ENCODE results near the gene B4GALT7. TPM values are rescaled to one million over a fixed set of nuclear protein-coding genes. Genes with fewer than 3 reads are reported as not detected.
"Not testable (repeated sequence)": the region's sequence is repeated elsewhere in the genome, so short reads cannot be mapped to it uniquely, and the experiment has no call there.

B4GALT7 gene
- total RNA-seq, 2 experiments from 2014 or later, result 19.5 to 22.1 TPM

DNA sequence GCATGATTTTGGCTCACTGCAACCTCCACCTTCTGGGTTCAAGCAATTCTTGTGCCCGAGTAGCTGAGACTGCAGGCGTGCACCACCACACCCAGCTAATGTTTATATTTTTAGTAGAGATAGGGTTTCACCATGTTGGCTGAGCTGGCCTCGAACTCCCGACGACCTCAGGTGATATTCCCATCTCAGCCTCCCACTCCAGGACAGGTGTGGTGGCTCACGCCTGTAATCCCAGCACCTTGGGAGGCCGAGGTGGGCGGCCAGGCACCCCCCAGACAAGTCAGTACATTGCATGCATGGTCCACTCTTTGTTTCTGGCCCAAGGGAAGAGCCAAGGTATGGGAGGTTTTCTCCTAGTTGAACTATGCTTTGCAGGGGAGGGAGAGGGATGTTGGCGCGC, 24.2 kb downstream of the B4GALT7 start:
- POLR2A ChIA-PET, H3K4me1 Mint-ChIP-seq, H3K27ac Mint-ChIP-seq, DNase-seq, H3K9me3 Mint-ChIP-seq, H3K4me3 Mint-ChIP-seq, H3K27me3 Mint-ChIP-seq, CTCF ChIA-PET: not testable (repeated sequence)
- H3K36me3 Mint-ChIP-seq (ENCODE audit: low read depth), result peaks cover 57% of the 10 kb centered on the region

DNA sequence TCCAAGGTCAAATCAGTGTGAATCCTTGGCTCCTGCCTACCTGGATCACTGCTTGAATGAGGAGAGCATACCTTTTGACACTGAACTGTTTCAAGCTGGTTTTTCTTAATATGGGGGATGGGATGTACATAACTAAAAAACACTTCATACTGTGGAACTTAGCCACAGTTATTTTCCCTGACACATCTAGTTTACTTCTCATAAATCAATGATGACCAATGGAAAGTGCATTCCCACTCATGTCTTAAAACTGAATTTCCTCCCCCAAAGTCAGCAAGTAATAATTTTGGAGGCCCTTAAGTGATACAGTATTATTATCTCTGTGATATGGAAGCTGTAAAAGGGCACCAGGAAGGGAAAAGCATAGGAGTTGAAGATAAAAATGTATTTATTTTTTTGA, 30.3 kb downstream of the B4GALT7 start:
- H3K27ac Mint-ChIP-seq, POLR2A ChIA-PET, H3K27me3 Mint-ChIP-seq, CTCF ChIA-PET, H3K4me3 Mint-ChIP-seq, DNase-seq, H3K9me3 Mint-ChIP-seq, H3K4me1 Mint-ChIP-seq: not testable (repeated sequence)
- H3K36me3 Mint-ChIP-seq (ENCODE audit: low read depth), result peaks cover 15% of the 10 kb centered on the region

DNA sequence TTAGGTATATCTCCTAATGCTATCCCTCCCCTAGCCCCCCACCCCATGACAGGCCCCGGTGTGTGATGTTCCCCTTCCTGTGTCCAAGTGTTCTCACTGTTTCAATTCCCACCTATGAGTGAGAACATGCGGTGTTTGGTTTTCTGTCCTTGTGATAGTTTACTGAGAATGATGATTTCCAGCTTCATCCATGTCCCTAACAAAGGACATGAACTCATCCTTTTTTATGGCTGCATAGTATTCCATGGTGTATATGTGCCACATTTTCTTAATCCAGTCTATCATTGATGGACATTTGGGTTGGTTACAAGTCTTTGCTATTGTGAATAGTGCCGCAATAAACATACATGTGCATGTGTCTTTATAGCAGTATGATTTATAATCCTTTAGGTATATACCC, 35.0 kb downstream of the B4GALT7 start:
- H3K27ac Mint-ChIP-seq; H3K4me3 Mint-ChIP-seq; H3K27me3 Mint-ChIP-seq; CTCF ChIA-PET; POLR2A ChIA-PET; H3K36me3 Mint-ChIP-seq (ENCODE audit: low read depth); H3K4me1 Mint-ChIP-seq; DNase-seq: not testable (repeated sequence)
- peaks cover 11% of the 10 kb centered on the region for H3K9me3 Mint-ChIP-seq

DNA sequence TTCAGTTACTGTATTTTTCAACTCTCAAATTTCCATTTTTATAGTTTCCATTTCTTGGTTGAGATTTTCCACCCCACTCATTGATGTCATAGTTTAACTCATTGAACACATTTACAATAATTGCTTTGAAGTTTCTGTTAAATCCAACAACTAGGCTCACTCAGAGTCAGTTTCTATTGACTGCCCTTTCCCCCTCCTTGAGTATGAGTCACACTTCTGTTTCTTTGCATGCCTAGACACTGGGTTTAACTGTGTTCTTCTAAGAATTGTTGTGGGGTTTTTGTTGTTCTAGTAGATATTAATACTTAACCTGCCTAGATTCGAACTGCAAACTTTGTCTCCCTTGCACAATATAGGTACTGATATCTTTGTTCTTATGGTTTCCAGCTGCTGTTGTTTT, 45.5 kb downstream of the B4GALT7 start:
- H3K27me3 Mint-ChIP-seq, POLR2A ChIA-PET, H3K9me3 Mint-ChIP-seq, DNase-seq, H3K4me1 Mint-ChIP-seq, CTCF ChIA-PET, H3K4me3 Mint-ChIP-seq, H3K27ac Mint-ChIP-seq: not testable (repeated sequence)
- H3K36me3 Mint-ChIP-seq (ENCODE audit: low read depth), result peaks cover 29% of the 10 kb centered on the region

DNA sequence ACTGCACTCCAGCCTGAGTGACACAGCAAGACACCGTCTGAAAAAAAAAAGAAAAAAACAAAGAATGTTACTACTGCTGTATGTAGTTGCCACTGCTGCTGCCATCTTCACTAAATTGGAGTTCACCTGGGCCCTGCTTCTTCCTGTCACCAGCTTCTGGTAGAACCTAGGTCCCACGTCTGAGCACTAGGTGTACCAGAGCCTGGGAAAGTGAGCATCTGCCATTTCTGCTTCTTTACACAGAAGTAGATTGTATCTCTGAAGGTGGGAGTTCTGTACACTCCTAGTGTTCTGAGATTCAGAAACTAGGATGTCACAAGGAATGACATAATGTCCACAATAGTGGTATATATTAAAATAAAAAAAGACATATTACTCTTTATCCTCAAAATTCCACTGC, 51.3 kb downstream of the B4GALT7 start:
- DNase-seq, H3K4me1 Mint-ChIP-seq, H3K27me3 Mint-ChIP-seq, H3K27ac Mint-ChIP-seq, H3K9me3 Mint-ChIP-seq, CTCF ChIA-PET, H3K4me3 Mint-ChIP-seq, POLR2A ChIA-PET: not testable (repeated sequence)
- peaks cover 27% of the 10 kb centered on the region for H3K36me3 Mint-ChIP-seq (ENCODE audit: low read depth)

DNA sequence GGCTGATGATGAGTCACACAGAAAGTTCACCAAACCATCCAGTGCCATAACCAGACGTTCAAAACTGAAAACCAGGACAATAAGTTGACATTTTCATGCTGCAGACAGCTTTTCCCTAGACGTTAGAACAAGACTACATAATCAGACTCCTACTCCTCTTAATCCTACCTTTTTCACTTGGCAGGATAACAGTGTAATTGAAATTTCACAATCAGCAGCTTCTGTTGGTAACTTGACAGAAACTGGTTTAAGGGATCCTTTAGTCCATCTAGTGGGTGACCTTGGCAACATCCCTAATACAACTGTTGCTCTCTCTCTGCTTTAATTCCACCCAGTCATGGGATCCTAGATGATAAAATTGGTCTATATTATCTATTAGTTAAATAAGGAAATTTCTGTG, 57.9 kb downstream of the B4GALT7 start:
- POLR2A ChIA-PET; CTCF ChIA-PET; H3K27ac Mint-ChIP-seq; H3K4me3 Mint-ChIP-seq; H3K9me3 Mint-ChIP-seq; DNase-seq; H3K27me3 Mint-ChIP-seq; H3K36me3 Mint-ChIP-seq (ENCODE audit: low read depth); H3K4me1 Mint-ChIP-seq: not testable (repeated sequence)

DNA sequence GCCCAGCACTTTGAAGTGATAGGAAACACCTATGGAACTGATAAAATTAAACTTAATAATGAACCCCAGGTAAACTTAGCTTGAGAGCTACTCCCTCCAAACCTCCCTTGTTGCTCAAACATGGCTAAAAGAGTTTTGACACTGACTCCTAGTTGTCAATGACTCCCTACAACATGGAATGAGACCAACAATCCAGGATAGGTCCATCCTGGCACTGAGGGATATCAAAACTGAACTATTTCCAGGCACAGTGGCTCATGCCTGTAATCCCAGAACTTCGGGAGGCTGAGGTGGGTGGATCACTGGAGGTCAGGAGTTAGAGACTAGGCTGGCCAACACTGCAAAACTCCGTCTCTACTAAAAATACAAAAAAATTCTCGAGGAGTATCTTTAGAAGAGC, 58.6 kb downstream of the B4GALT7 start:
- H3K27me3 Mint-ChIP-seq; DNase-seq; H3K4me1 Mint-ChIP-seq; CTCF ChIA-PET; H3K4me3 Mint-ChIP-seq; POLR2A ChIA-PET; H3K27ac Mint-ChIP-seq; H3K9me3 Mint-ChIP-seq; H3K36me3 Mint-ChIP-seq (ENCODE audit: low read depth): not testable (repeated sequence)

Other genes with a start within 250 kb of the B4GALT7 start
- 100 to 1,000 TPM; 145 to 149 TPM for gene LMAN2, start 248.5 kb upstream of the B4GALT7 start, total RNA-seq
- gene RGS14, start 242.2 kb upstream of the B4GALT7 start, total RNA-seq, result 100 to 1,000 TPM; 103 to 107 TPM
- 1 to 10 TPM; 1.4 to 1.5 TPM for gene SLC34A1, start 215.7 kb upstream of the B4GALT7 start, total RNA-seq
- not detected for gene PFN3, start 199.5 kb upstream of the B4GALT7 start, total RNA-seq
- gene F12, start 190.6 kb upstream of the B4GALT7 start, total RNA-seq, result 1 to 10 TPM; 1.5 to 1.6 TPM
- gene GRK6, start 173.5 kb upstream of the B4GALT7 start, total RNA-seq, result 100 to 1,000 TPM; 206 to 208 TPM
- gene PRR7, start 153.3 kb upstream of the B4GALT7 start, total RNA-seq, result 1 to 10 TPM; 4.9 to 5.8 TPM
- 1 to 10 TPM; 4.9 to 5.0 TPM for gene DBN1, start 126.5 kb upstream of the B4GALT7 start, total RNA-seq
- gene PDLIM7, start 102.5 kb upstream of the B4GALT7 start, total RNA-seq, result 10 to 100 TPM; 55.1 to 56.6 TPM
- gene DOK3, start 90.3 kb upstream of the B4GALT7 start, total RNA-seq, result 1 to 10 TPM; 2.4 TPM
- gene DDX41, start 83.2 kb upstream of the B4GALT7 start, total RNA-seq, result 100 to 1,000 TPM; 105 to 107 TPM
- 100 to 1,000 TPM; 110 to 112 TPM for gene FAM193B, start 45.6 kb upstream of the B4GALT7 start, total RNA-seq
- 100 to 1,000 TPM; 135 to 141 TPM for gene TMED9, start 7.9 kb upstream of the B4GALT7 start, total RNA-seq
- gene FAM153A, start 182.8 kb downstream of the B4GALT7 start, total RNA-seq, result 10 to 100 TPM; 33.7 to 37.5 TPM